Measurements from ENCODE around the gene ATP2A3.

Gene ATP2A3

GRCh38 chr17:3921006-3921405, 43.2 kb downstream of the ATP2A3 start:
- DNase-seq (ENCODE audit: low read depth), result no peak
- TF ChIP-seq CTCF (conservative IDR thresholded peaks at IDR 0.05; ENCODE audit: low read length), result no peak

GRCh38 chr17:3919123-3919624, 45.1 kb downstream of the ATP2A3 start:
- no peak overlapping the region for H3K4me3 ChIP-seq (ENCODE audit: low read length)
- TF ChIP-seq CTCF (conservative IDR thresholded peaks at IDR 0.05; ENCODE audit: low read length), result no peak
- DNase-seq (ENCODE audit: low read depth), result no peak

More at GRCh38 chr17:3921006-3921405, 43.2 kb downstream of the ATP2A3 start:
- no peak overlapping the region for H3K4me3 ChIP-seq (ENCODE audit: low read length)

- TF ChIP-seq CTCF (conservative IDR thresholded peaks at IDR 0.05; ENCODE audit: low read length), result no peak
- no peak for DNase-seq (ENCODE audit: low read depth)
- H3K4me3 ChIP-seq (ENCODE audit: low read length), result no peak overlapping the region
Observed at GRCh38 chr17:3918372-3919122, 45.7 kb downstream of the ATP2A3 start.

DNA sequence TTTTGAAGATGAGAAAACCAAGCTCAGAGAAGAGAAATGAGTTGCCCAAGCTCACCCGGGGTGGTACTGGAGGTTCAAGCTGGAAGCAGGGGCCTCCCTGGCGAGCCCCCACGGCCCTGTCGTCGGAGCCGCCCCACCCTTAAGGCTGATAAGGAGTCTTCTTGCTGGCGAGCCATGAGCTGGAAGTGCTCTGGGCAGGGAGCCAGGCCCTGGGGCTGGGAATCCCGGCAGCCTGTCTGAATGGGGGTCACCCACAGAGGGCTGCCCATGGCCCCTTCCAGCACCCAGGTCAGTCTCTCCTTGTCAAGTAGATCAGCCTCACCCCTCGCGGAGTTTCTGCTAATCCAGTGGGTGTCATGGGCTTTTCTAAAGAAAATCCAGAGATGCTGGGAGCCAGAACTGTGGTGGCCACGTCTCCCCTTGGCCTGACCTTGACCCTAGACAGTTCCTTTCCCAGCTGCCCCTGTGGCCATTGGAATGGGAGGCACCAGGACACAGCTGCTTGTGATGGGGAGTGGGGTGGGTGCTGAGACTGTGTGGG, 46.8 kb downstream of the ATP2A3 start:
- no peak for TF ChIP-seq CTCF (conservative IDR thresholded peaks at IDR 0.05; ENCODE audit: low read length)

DNA sequence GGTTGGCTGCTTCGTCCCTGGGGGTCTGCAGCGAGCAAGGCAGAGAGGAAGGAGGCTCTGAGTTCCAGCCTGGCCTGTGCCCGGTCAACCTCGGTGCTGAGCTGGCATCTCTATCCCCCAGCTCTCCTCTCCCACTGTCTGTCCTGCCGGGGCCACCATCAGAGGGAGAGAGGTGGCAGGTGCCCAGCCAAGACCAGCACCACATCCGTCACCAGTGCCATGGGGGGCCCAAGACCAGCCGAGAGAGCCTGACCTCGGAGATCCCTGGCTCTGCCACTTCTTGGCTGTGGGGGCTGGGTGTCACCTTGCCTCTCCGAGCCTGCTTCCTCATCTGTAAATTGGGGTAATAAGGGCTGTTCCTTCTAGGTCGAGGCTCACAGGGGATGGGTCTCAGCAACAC, 47.4 kb downstream of the ATP2A3 start:
- H3K4me3 ChIP-seq (ENCODE audit: low read length), result no peak overlapping the region
- TF ChIP-seq CTCF (conservative IDR thresholded peaks at IDR 0.05; ENCODE audit: low read length), result no peak

More for the DNA sequence above, 46.8 kb downstream of the ATP2A3 start:
- H3K4me3 ChIP-seq (ENCODE audit: low read length), result no peak overlapping the region
- DNase-seq (ENCODE audit: low read depth), result no peak

GRCh38 chr17:3915995-3916696, 48.1 kb downstream of the ATP2A3 start, which contains the start of gene P2RX1:
Gene P2RX1 (minus strand): TSS chr17:3916465. CDS start chr17:3916225, 240 bp downstream.
- no peak for DNase-seq (ENCODE audit: low read depth)
- no peak within 1 kb of the TSS for H3K4me3 ChIP-seq (ENCODE audit: low read length)
- TF ChIP-seq CTCF (conservative IDR thresholded peaks at IDR 0.05; ENCODE audit: low read length), result no peak

More for the DNA sequence above, 47.4 kb downstream of the ATP2A3 start:
- no peak for DNase-seq (ENCODE audit: low read depth)
